Activated CD8-positive, alpha-beta T cell treated with anti-CD3 and anti-CD28 coated beads for 36 hours (primary cell): Measurements from ENCODE around the gene TTYH2. TPM values are rescaled to one million over a fixed set of nuclear protein-coding genes. Genes with fewer than 3 reads are reported as not detected.

ENCODE experiments used
- ATAC-seq: fragments of 200-7000 bp; cut with Tn5 transposase; one replicate; pipeline ENCODE4 v1.10.0; 2021; ENCODE audit warnings: mild to moderate bottlenecking, moderate library complexity
- CTCF ChIA-PET: fragments of 350-600 bp; sonication (Branson Sonifier 250); formaldehyde crosslinking; loops from one replicate; lab custom pipeline; 2021; ENCODE audit warnings: antibody characterized with exemption; lab: Charles Lee
- POLR2A ChIA-PET: fragments of 350-600 bp; sonication (Branson Sonifier 250); formaldehyde crosslinking; loops from one replicate; lab custom pipeline; 2021; ENCODE audit warnings: antibody characterized with exemption; lab: Charles Lee
- DNase-seq: peaks from one replicate; pipeline ENCODE4 v3.0.0-alpha.2; 2020
- H3K27ac Mint-ChIP-seq: one replicate; pipeline ENCODE4 v1.8.0; 2021; ENCODE audit warnings: mild to moderate bottlenecking, mixed read lengths
- H3K27me3 Mint-ChIP-seq: one replicate; pipeline ENCODE4 v1.8.0; 2021; ENCODE audit warnings: mixed read lengths
- H3K36me3 Mint-ChIP-seq: one replicate; pipeline ENCODE4 v1.8.0; 2021; ENCODE audit warnings: low read depth, mixed read lengths
- H3K4me1 Mint-ChIP-seq: one replicate; pipeline ENCODE4 v1.8.0; 2021; ENCODE audit warnings: low read depth, mixed read lengths
- H3K4me3 Mint-ChIP-seq: one replicate; pipeline ENCODE4 v1.8.0; 2021; ENCODE audit warnings: mild to moderate bottlenecking, moderate library complexity, mixed read lengths
- H3K9me3 Mint-ChIP-seq: one replicate; pipeline ENCODE4 v1.8.0; 2021; ENCODE audit warnings: mixed read lengths
- CTCF ChIP-seq: fragments of 200-600 bp; IDR thresholded peaks from one replicate; pipeline ENCODE4 v1.8.0; 2022; ENCODE audit warnings: antibody characterized with exemption, mild to moderate bottlenecking
- intact Hi-C: fragments of 100-400 bp; cut with micrococcal nuclease; formaldehyde crosslinking; loops from one replicate; pipeline ENCODE4 v1.10.0; 2022
- total RNA-seq, 2 experiments: library from RNA; stranded (reverse); gene quantifications; one replicate each; pipeline ENCODE4 v1.2.3, GENCODE V29; 2021

TTYH2 gene
- total RNA-seq, 2 experiments from 2014 or later = 3.4 to 4.9 TPM

GRCh38 chr17:74202938-74203337 lies 10.4 kb upstream of the TTYH2 start:
- no peak overlapping the region for H3K27ac Mint-ChIP-seq
- ATAC-seq (no peak), DNase-seq (no peak)
- peaks cover 13% of the 10 kb centered on the region for H3K27me3 Mint-ChIP-seq
- peak overlapping the region; percentile 100 for H3K4me3 Mint-ChIP-seq
- no peak for TF ChIP-seq CTCF
- ChIA-PET CTCF (interaction anchor here (1.1 to 1.5 kb wide), 5 partner anchors 11 to 96 kb away, joined by 3 to 10 read pairs (median 3); no protein-coding TSS in a partner anchor), POLR2A (interaction anchor here (1.5 to 1.6 kb wide), 2 partner anchors 8 to 9 kb away, joined by 3 to 5 read pairs; no protein-coding TSS in a partner anchor)
- peaks cover 28% of the 10 kb centered on the region for H3K4me1 Mint-ChIP-seq
- intact Hi-C loops = no loop called here
- H3K36me3 Mint-ChIP-seq = peaks cover 39% of the 10 kb centered on the region
- no peaks in the 10 kb centered on the region for H3K9me3 Mint-ChIP-seq

- ChIA-PET POLR2A (interaction anchor here (0.5 to 3.0 kb wide), 7 partner anchors 8 to 486 kb away, joined by 3 to 13 read pairs (median 3); partner anchors contain the start of gene TTYH2), CTCF (interaction anchor here (0.9 to 1.5 kb wide), 6 partner anchors 11 to 95 kb away, joined by 3 to 10 read pairs (median 3); no protein-coding TSS in a partner anchor)
- Mint-ChIP-seq H3K9me3 (no peaks in the 10 kb centered on the region), H3K4me3 (peak within 1 kb of the TSS; percentile 100), H3K4me1 (peaks cover 34% of the 10 kb centered on the region), H3K27me3 (peaks cover 13% of the 10 kb centered on the region), H3K27ac (peak within 1 kb of the TSS; percentile 100), H3K36me3 (peaks cover 45% of the 10 kb centered on the region)
- ATAC-seq = peak; percentile 92
- DNase-seq = peak; percentile 98
- intact Hi-C loops = no loop called here
- TF ChIP-seq CTCF = peak; percentile 86
Observed at GRCh38 chr17:74203439-74204240, 9.7 kb upstream of the TTYH2 start, which contains the start of gene RPL38. TSS of gene RPL38 (plus strand) at chr17:74203678. CDS start at chr17:74203956, 278 bp downstream.

- POLR2A ChIA-PET = interaction anchor here (0.5 to 3.0 kb wide), 8 partner anchors 8 to 485 kb away, joined by 3 to 13 read pairs (median 3); partner anchors contain the start of gene TTYH2
- no peak for DNase-seq
- intact Hi-C loops = no loop called here
- peak overlapping the region; percentile 100 for H3K27ac Mint-ChIP-seq
- no peak for TF ChIP-seq CTCF
- peak overlapping the region; percentile 100 for H3K4me3 Mint-ChIP-seq
- ATAC-seq = no peak
- H3K4me1 Mint-ChIP-seq = peaks cover 43% of the 10 kb centered on the region
- H3K27me3 Mint-ChIP-seq = peaks cover 13% of the 10 kb centered on the region
- no peaks in the 10 kb centered on the region for H3K9me3 Mint-ChIP-seq
- CTCF ChIA-PET = interaction anchor here (0.9 to 1.5 kb wide), 3 partner anchors 11 to 94 kb away, joined by 3 to 10 read pairs (median 3); no protein-coding TSS in a partner anchor
- H3K36me3 Mint-ChIP-seq = peaks cover 51% of the 10 kb centered on the region
Observed at GRCh38 chr17:74204474-74204873, 8.9 kb upstream of the TTYH2 start.

- CTCF ChIA-PET = no interaction called here
- peaks cover 58% of the 10 kb centered on the region for H3K36me3 Mint-ChIP-seq
Observed at GRCh38 chr17:74205274-74205673, 8.1 kb upstream of the TTYH2 start.

More at GRCh38 chr17:74205274-74205673, 8.1 kb upstream of the TTYH2 start:
- Mint-ChIP-seq H3K9me3 (no peaks in the 10 kb centered on the region), H3K27me3 (peaks cover 10% of the 10 kb centered on the region), H3K27ac (peak overlapping the region; percentile 100), H3K4me1 (peaks cover 44% of the 10 kb centered on the region), H3K4me3 (peak overlapping the region; percentile 100)
- ATAC-seq (no peak), DNase-seq (no peak)
- intact Hi-C loops = no loop called here
- POLR2A ChIA-PET = interaction anchor here (0.5 to 3.0 kb wide), 6 partner anchors 8 to 308 kb away, joined by 3 to 13 read pairs (median 4); partner anchors contain the start of gene TTYH2
- TF ChIP-seq CTCF = no peak
